ENCODE data around the gene CTR9. TPM values are rescaled to one million over a fixed set of nuclear protein-coding genes. Genes with fewer than 3 reads are reported as not detected.

CTR9 gene
- total RNA-seq, 1 experiment from 2014 or later, result 20.5 TPM

- Histone ChIP-seq H3K4me3 (ENCODE audit: insufficient read depth, low read depth, low read length) (no peak overlapping the region), H3K27me3 (ENCODE audit: control insufficient read depth, insufficient read depth, low read length) (no peaks in the 10 kb centered on the region), H3K36me3 (replicated peaks; ENCODE audit: control insufficient read depth, insufficient read depth, low read length) (no peaks in the 10 kb centered on the region)
- DNase-seq, result no peak
Measured at GRCh38 chr11:10784232-10785145, 33.4 kb downstream of the CTR9 start.

GRCh38 chr11:10785146-10785474, 34.1 kb downstream of the CTR9 start:
- H3K4me3 ChIP-seq (ENCODE audit: insufficient read depth, low read depth, low read length), result no peak overlapping the region
- no peaks in the 10 kb centered on the region for H3K36me3 ChIP-seq (replicated peaks; ENCODE audit: control insufficient read depth, insufficient read depth, low read length)
- H3K27me3 ChIP-seq (ENCODE audit: control insufficient read depth, insufficient read depth, low read length), result no peaks in the 10 kb centered on the region
- no peak for DNase-seq

- no peaks in the 10 kb centered on the region for H3K36me3 ChIP-seq (replicated peaks; ENCODE audit: control insufficient read depth, insufficient read depth, low read length)
- no peaks in the 10 kb centered on the region for H3K27me3 ChIP-seq (ENCODE audit: control insufficient read depth, insufficient read depth, low read length)
- H3K4me3 ChIP-seq (ENCODE audit: insufficient read depth, low read depth, low read length), result no peak overlapping the region
- no peak for DNase-seq
Measured at GRCh38 chr11:10786451-10786850, 35.4 kb downstream of the CTR9 start.

GRCh38 chr11:10792385-10793068, 41.5 kb downstream of the CTR9 start:
- no peaks in the 10 kb centered on the region for H3K27me3 ChIP-seq (ENCODE audit: control insufficient read depth, insufficient read depth, low read length)

GRCh38 chr11:10793470-10794255, 42.6 kb downstream of the CTR9 start:
- Histone ChIP-seq H3K36me3 (replicated peaks; ENCODE audit: control insufficient read depth, insufficient read depth, low read length) (peaks cover 16% of the 10 kb centered on the region), H3K27me3 (ENCODE audit: control insufficient read depth, insufficient read depth, low read length) (no peaks in the 10 kb centered on the region), H3K4me3 (ENCODE audit: insufficient read depth, low read depth, low read length) (no peak overlapping the region)
- no peak for DNase-seq

More at GRCh38 chr11:10792385-10793068, 41.5 kb downstream of the CTR9 start:
- H3K36me3 ChIP-seq (replicated peaks; ENCODE audit: control insufficient read depth, insufficient read depth, low read length), result peaks cover 6% of the 10 kb centered on the region
- H3K4me3 ChIP-seq (ENCODE audit: insufficient read depth, low read depth, low read length), result no peak overlapping the region; the same call in 1 of the 2 replicates
- DNase-seq, result peak; percentile 95

- no peaks in the 10 kb centered on the region for H3K27me3 ChIP-seq (ENCODE audit: control insufficient read depth, insufficient read depth, low read length)
- DNase-seq, result no peak
- peaks cover 39% of the 10 kb centered on the region for H3K36me3 ChIP-seq (replicated peaks; ENCODE audit: control insufficient read depth, insufficient read depth, low read length)
- H3K4me3 ChIP-seq (ENCODE audit: insufficient read depth, low read depth, low read length), result no peak overlapping the region
Measured at GRCh38 chr11:10796191-10796590, 45.1 kb downstream of the CTR9 start.

GRCh38 chr11:10797001-10797400, 46.0 kb downstream of the CTR9 start:
- Histone ChIP-seq H3K36me3 (replicated peaks; ENCODE audit: control insufficient read depth, insufficient read depth, low read length) (peaks cover 45% of the 10 kb centered on the region), H3K4me3 (ENCODE audit: insufficient read depth, low read depth, low read length) (no peak overlapping the region), H3K27me3 (ENCODE audit: control insufficient read depth, insufficient read depth, low read length) (no peaks in the 10 kb centered on the region)
- no peak for DNase-seq

GRCh38 chr11:10797531-10797930, 46.5 kb downstream of the CTR9 start:
- Histone ChIP-seq H3K27me3 (ENCODE audit: control insufficient read depth, insufficient read depth, low read length) (no peaks in the 10 kb centered on the region), H3K36me3 (replicated peaks; ENCODE audit: control insufficient read depth, insufficient read depth, low read length) (peaks cover 50% of the 10 kb centered on the region), H3K4me3 (ENCODE audit: insufficient read depth, low read depth, low read length) (no peak overlapping the region)
- DNase-seq, result no peak

GRCh38 chr11:10798330-10798928, 47.4 kb downstream of the CTR9 start:
- Histone ChIP-seq H3K27me3 (ENCODE audit: control insufficient read depth, insufficient read depth, low read length) (no peaks in the 10 kb centered on the region), H3K36me3 (replicated peaks; ENCODE audit: control insufficient read depth, insufficient read depth, low read length) (peaks cover 58% of the 10 kb centered on the region), H3K4me3 (ENCODE audit: insufficient read depth, low read depth, low read length) (no peak overlapping the region)
- no peak for DNase-seq

- no peaks in the 10 kb centered on the region for H3K27me3 ChIP-seq (ENCODE audit: control insufficient read depth, insufficient read depth, low read length)
- no peak overlapping the region for H3K4me3 ChIP-seq (ENCODE audit: insufficient read depth, low read depth, low read length)
- DNase-seq, result no peak
- H3K36me3 ChIP-seq (replicated peaks; ENCODE audit: control insufficient read depth, insufficient read depth, low read length), result peaks cover 70% of the 10 kb centered on the region
Measured at GRCh38 chr11:10800292-10800691, 49.2 kb downstream of the CTR9 start.

GRCh38 chr11:10803676-10804075, 52.6 kb downstream of the CTR9 start:
- Histone ChIP-seq H3K27me3 (ENCODE audit: control insufficient read depth, insufficient read depth, low read length) (no peaks in the 10 kb centered on the region), H3K36me3 (replicated peaks; ENCODE audit: control insufficient read depth, insufficient read depth, low read length) (peaks cover 70% of the 10 kb centered on the region), H3K4me3 (ENCODE audit: insufficient read depth, low read depth, low read length) (no peak overlapping the region)
- DNase-seq, result no peak

GRCh38 chr11:10805741-10806140, 54.7 kb downstream of the CTR9 start:
- Histone ChIP-seq H3K36me3 (replicated peaks; ENCODE audit: control insufficient read depth, insufficient read depth, low read length) (peaks cover 52% of the 10 kb centered on the region), H3K27me3 (ENCODE audit: control insufficient read depth, insufficient read depth, low read length) (no peaks in the 10 kb centered on the region; the same call in 1 of the 2 replicates), H3K4me3 (ENCODE audit: insufficient read depth, low read depth, low read length) (no peak overlapping the region)
- no peak for DNase-seq

- H3K4me3 ChIP-seq (ENCODE audit: insufficient read depth, low read depth, low read length), result no peak overlapping the region
- H3K27me3 ChIP-seq (ENCODE audit: control insufficient read depth, insufficient read depth, low read length), result no peaks in the 10 kb centered on the region; the same call in 1 of the 2 replicates
- DNase-seq, result no peak
- peaks cover 47% of the 10 kb centered on the region for H3K36me3 ChIP-seq (replicated peaks; ENCODE audit: control insufficient read depth, insufficient read depth, low read length)
Measured at GRCh38 chr11:10806206-10806605, 55.2 kb downstream of the CTR9 start.

Measured in H7 (cell line).